Activated CD4-positive, alpha-beta T cell treated with anti-CD3 and anti-CD28 coated beads for 4 hours (primary cell): Measurements from ENCODE around the gene GSTT2B.
"Not testable (repeated sequence)": the region's sequence is repeated elsewhere in the genome, so short reads cannot be mapped to it uniquely, and the experiment has no call there.

Experiments used
- DNase-seq, 2 donors: peaks; one replicate each; pipeline ENCODE4 v3.0.0-alpha.2; 2020

The GSTT2B gene, protein sequence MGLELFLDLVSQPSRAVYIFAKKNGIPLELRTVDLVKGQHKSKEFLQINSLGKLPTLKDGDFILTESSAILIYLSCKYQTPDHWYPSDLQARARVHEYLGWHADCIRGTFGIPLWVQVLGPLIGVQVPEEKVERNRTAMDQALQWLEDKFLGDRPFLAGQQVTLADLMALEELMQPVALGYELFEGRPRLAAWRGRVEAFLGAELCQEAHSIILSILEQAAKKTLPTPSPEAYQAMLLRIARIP

DNA sequence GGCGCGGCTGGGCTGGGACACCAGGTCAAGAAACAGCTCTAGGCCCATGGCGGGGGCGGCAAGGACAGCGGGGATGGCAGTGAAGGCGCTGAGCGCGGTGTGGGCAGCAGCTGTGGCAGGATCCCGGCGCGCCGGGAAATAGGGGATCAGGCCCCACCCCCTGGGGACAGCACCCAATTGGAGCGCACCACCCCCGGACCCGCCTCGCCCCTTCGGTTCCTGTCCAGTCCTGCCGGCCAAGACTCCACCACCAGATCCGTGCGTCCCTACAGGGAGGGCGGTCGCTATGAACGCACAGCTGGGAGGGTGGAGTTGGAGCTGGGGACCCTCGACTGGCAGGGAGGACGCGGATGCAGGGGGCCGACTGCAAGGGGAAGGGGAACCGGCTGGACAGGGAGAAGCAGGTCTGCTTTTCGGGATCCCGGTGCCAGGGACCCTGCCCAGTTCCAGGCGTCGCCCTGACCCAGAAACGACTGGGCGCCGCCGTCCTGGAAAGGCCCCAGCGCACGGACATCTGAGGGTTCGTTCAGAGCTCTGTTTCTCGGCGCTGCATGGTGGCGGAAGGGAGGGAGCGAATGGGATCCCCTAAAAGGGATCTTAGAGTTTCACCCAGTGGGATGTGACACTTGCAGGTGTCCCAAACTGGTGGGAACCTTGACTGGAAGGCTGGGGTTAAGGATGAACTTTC, at the start of gene GSTT2B:
Gene GSTT2B, minus strand, starts transcription at position 112 of the 688 bp plus-strand sequence. Its CDS starts 64 bp downstream, at position 48.
- DNase-seq = not testable (repeated sequence)

DNA sequence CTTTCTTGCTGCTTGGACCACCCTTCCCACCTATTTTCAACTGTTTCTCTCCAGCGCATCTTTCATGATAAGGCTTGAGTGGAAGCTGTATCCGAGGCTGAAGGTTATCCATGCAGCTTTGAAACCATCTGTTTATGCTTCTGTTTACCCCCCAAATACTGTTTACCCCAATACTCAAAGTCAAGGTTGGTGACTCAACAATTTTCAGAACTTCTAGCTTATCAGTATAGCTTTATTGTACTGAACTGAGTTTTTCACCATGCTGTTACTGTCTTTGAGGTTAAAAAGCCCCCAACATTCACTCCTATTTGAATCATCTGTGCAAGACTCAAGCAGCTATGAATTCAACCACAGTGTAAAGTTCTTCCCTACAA, 49.0 kb upstream of the GSTT2B start:
- DNase-seq = no peak

DNA sequence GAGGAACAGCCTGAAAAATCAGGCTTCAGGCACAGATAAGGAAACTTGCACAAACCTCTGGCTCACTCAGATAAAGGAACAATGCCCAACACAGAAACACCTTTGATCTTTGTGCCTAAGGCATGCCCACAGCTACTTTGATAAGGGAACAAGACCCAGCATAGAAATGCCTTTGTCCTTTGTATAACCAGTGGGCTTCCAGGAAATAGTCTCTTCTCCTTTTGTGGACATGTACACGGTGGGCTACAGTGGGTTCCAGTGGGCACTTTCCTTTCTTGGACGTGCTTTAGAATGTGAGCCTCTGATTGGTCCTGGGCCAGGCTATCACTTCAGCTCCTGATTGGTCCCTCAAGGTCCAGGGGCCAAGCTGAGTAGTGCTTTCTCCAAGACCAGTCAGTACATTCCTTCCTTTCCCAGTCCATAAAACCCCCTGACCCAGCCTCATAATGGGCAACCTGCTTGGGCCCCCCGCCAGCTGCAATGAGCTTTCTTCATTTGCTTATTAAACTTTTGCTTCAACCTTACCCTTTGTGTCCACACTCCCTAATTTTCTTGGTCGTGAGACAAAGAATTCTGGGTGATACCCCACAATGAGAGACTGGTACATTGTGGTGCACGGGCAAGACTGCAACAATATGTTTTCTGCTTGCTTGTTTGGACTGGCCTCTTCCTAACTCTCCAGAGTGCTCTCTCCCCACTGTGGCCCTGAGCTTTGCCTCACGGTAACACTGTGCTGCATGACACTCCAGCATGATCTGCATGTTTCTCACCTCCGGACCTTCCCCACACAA, 48.4 kb upstream of the GSTT2B start:
- DNase-seq = no peak

DNA sequence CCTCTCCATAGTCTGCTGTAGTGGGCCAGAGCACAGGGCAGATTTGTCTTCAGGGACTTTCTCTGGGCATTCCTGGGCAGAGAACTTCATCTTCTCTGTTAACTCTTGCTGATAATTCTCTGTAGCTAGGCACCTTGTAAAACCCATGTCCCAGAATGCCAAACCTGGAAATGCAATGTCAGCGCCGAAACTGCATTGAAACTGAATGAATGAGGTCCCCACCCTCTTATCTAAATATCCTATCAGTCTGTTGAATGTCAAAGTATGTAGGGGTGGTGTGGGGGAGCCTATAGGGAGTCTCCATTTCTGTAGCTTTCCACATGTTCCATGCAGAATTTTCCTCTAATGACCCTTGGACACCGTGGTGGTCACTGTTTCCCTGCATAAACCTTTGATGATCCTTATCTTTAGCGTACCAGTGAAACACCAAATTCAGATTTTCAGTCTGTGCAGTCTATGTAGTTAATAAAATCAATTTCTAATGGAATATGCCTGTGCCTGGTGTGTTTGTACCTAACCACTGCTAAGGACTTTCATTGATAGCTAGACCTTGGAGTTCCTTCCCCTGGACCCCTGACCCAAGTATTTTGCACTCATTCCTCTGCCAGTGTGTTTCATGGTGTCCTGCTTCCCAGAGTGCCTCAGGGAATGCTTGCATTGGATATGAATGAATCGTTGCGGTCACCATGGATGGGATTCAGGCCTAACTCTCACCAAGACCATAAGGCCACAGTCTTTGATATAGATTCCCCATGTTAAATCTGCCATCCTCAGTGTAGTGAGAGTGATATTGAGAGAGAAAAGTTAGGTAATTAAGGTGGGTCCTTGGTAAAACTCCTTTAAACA, 47.6 kb upstream of the GSTT2B start:
- no peak for DNase-seq

DNA sequence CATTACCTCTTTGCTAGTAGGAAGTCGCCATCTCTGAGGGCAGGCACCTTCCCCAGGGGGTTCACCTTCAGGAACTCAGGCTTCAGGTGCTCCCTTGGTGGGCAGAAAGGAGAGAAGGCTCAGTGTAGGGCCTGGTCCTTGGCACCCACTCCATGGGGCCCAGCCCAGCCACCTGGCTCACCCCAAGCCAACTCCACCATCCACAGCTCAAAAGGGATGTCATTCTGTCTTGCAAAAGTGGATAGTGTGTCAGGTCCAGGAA, 47.0 kb upstream of the GSTT2B start:
- no peak for DNase-seq

DNA sequence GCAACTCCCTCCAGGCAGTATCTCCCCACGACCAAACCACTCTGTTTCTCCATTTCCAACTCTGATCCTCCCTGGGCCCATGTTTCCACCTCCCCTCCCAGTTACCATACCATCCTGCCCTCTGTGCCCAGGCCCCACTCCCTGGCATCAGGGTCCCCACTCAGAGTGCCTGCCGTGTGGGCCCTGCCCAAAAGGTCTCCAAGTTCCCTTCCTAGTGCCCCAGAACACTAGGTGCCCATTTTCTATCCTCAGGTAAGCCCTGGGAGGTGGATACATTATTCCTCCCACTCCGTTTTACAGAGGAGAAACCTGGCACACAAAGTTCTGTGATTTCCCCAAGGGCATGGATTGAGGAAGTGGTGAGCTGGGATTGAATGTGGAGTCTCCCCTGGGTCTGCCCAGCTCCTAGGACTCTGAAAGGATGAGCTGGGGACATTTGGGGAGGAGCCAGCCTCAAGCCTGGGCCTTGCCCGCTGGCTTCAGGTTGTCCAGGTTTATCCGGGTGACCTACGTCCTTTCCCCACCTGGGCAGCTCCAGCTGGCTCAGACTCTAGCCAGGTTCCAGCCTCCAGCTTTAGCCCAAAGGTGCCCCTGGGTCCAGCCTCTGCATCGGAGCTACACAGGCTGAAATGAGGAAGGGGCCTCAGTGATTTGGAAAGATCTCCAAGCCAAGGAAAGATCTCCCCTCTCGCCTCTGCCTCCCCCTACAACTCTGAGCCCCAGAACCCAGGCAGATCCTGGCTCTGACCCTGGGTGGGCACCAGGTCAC, 46.4 kb upstream of the GSTT2B start:
- DNase-seq = no peak

DNA sequence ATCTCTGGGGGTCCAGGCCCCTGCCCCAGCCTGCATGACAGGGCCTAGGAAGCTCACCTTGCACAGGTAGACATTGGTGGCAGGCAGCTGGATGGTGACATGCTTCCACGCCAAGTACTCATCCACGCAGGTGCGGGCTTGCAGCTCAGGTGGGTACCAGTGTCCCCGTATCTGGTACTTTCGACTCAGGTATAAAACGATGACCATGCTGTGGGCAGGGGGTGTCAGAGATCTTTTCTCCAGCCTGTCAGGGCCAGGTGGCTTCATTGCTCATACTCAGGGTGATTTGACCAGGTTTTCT, 45.9 kb upstream of the GSTT2B start:
- no peak for DNase-seq

DNA sequence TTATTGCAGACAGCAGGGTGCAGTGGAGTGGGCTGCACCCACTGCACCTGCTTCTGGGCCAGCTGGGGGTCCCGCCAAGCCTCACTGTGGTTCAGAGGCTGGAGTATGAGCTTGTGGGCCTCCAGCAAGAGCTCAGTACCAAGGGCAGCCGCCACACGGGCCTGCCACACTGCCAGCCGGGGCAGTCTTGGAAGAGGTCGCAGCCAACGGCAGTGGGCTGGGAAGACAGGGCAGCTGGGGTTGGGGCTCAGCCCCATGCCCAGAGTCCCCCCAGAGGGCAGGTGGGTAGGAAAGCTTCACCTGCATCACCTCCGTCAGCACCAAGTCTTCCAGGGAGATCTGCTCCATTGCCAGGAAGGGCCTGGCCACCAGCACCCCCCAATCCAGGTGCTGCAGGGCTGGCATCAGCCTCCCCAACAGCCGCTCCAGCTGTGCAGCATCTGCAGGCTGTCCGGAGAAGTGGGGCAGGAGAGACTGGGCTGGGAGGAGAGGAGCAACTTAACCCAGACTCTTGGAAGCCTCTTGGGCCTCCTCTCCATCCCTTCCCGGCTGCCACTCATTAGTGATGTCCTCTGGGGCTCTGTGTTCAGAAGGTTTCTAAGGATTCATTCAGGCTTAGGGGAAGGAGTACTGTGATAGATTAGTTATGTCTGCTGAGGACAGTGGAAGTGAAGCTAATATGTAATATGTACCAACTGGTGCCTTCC, 45.4 kb upstream of the GSTT2B start:
- DNase-seq = no peak

DNA sequence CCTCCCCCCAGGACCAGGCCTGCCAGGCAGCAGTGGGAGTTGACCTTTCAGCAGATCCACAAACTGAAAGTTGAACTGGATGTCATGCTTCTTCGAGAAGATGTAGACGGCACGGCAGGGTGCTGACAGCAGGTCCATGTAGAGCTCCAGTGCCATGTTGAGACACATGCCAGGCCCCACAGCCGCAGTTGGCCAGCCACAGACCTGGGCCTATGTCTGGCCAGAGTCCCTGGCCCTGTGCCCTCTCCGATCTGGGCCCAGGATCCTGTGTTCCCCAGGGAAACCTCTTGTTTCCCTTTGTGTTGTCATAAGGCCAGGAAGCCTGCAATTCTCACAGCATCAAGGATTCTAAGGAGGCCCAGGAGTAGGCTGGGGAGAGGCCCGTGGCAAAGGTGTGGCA, 44.2 kb upstream of the GSTT2B start, which contains the start of gene GSTT4:
Gene GSTT4, minus strand, starts transcription at position 253 of the 400 bp plus-strand sequence. Its CDS starts 97 bp downstream, at position 156.
- no peak for DNase-seq

DNA sequence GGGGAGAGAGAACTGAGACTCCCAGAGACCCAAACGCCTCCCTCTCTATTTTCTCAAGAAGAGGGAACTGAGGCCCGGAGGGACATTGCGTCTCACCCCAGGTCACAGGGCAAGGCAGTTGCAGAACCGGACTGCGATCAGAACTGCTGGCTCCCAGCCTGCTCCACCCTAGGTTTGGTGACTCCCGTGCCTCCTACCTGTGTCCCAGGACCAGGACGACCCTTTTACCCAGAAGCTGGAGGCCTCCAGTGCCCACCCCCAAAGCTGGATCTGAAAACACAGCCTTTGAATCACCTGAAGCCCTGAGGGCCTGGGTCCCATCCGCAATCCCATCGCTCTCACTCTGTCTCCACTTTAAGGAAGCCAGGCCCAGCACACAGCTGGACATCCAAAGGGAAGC, 42.9 kb upstream of the GSTT2B start:
- DNase-seq = no peak

DNA sequence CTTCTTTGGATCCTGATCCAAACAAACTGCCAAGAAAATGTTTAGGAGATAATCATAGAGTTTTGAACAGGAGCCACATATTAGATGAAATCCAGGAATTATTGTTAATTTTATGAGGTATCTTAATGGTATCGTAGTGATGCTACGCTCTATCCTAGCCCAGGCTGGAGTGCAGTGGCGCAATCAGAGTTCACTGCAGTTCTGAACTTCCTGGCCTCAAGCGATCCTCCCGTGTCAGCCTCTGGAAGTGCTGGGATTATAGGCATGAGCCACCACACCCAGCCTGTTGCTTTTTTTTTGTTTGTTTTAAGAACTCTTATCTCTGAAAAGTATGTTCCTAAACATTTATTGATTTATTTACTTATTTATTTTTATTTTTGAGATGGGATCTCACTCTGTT, 41.9 kb upstream of the GSTT2B start:
- no peak for DNase-seq

DNA sequence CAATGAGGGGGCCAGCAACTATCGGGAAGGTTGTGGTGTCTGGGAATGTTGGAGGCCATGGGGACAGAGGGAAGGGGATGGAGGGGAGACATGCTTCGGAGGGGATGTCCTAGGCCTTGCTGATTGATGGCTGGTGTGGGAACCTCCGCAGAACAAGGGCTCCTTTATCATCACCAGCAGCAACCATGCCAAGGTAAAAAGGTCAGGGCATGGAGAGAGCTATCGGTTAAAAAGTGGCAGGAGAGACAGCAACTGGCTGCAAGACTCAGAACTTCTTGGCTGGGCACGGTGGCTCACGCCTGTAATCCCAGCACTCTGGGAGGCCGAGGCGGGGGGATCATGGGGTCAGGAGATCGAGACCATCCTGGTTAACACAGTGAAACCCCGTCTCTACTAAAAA, 41.3 kb upstream of the GSTT2B start:
- no peak for DNase-seq

DNA sequence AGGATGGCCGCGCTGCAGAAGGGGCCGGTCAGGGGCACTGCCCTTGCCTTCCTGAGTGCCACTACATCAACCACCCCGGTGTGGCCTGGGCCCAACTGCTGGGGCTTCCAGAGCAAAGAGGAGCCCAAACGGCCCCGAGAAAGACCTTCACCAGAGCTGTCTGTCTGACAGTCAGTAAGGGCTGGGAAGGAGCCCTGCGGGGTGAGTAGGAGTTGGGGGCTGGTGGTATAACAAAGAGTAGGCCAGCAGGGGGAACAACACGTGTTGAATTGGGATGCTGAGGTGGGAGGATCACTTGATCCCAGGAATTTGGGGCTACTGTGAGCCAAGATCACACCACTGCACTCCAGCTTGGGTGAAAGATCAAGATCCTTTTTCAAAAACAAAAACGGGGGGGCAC, 40.3 kb upstream of the GSTT2B start:
- DNase-seq = no peak

DNA sequence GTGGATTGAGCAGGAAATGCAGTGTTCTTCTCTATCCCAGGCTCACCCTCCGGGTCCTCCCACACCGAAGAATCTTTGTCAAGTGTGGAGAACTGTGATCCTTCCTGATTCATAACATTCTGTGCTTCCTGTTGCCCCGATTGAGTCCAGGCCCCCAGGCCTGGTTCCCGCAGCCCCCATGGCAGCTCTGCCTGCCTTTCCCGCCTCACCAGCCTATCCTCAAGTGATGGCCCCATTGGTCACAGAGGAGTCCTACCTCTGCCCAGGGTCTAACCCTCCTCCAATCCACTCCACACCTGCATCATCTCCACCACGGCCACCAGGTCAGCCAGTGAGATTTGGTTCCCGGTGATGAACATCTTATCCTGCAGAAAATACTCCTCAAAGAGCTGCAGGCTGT, 38.8 kb upstream of the GSTT2B start:
- DNase-seq = not testable (repeated sequence)

DNA sequence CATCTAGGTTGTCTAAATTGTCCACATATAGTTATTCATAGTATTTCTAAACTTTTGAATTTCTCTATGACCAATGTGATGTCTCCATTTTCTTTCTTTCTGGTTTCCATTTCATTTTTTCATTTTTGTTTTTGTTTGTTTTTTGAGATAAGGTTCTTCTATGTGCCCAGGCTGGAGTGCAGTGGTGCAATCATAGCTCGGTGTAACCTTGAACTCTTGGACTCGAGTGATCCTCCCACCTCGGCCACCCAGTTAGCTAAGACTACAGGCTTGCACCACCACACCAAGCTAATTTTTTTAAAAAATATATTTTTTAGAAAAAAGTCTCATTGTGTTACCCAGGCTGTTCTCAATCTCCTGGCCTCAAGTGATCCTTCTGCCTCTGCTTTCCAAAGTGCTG, 36.1 kb upstream of the GSTT2B start:
- DNase-seq = no peak

DNA sequence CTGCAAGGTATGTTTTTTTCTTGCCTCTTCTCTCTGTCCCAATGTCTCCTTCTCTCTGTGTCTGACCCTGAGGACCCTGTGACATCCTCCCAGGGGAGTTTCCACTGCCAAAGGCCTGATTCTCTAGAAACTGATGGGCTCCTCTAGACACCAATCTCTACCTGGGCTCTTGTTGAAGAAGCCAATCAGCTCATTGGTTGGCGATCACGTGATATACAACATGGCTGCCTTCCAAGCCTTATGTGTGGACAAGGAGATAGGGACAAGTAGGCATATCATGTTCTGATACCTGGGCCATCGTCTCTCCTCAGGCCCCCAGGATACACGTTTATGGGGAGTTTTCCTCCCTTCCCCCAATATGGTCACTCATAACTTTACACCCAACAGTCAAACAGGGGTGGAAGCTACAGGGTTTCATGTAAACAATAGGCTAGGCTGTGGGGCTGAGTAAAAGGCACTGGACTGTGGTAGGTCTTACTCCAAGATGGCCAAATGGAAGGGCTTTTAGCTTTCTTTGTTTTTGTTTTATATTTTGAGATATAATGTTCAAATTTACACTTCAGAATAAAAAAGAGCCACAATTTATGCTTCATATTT, 32.7 kb upstream of the GSTT2B start:
- not testable (repeated sequence) for DNase-seq

DNA sequence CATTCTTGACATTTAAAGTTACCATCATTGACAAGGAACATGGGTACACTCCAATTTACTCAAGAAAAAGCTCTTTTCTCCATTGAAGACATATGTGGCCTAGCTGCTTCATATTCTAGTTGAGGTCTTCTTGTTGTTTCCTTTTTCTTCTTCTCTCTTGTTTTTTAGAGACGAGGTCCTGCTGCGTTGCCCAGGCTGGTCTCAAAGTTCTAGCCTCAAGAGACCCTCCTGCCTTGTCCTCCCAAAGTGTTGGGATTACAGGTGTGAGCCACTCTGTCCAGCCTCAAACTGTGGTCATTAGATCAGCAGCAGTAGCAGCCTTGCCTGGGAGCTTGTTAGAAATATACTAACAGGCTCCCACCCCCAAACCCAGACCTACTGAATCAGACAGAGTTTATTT, 32.1 kb upstream of the GSTT2B start:
- DNase-seq = not testable (repeated sequence)

DNA sequence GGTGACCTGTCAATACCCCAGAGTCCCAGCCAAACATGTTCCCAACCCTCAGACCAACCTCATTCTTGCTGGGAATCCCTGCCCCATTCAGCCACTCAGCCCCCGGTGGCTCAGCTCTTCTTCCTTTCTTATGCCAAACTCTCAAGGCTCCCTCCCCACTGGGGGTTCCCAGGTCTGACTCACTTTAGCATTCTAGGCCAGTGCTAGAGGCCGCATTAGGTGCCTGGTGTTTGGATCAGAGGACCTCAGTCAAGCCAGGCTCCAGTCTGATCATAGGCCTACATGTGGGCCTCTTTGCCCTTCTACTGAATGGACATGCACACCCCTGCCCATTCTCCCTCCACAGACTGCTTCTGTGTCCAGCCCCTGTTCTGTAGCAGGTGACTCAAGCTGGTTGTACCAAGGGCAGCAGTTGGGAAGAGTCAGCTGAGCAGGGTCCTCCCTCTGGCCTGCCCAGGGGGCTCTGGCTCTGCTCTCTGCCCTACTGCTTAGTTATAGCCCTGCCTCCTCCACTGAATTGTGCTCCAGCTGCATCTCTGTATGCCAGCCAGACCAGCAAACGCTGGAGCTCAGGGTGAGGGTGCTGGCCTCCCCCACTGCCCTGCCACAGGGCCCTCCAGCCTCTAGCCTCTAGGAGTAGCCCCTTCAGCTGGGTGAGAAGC, 28.7 kb upstream of the GSTT2B start:
- DNase-seq = not testable (repeated sequence)

DNA sequence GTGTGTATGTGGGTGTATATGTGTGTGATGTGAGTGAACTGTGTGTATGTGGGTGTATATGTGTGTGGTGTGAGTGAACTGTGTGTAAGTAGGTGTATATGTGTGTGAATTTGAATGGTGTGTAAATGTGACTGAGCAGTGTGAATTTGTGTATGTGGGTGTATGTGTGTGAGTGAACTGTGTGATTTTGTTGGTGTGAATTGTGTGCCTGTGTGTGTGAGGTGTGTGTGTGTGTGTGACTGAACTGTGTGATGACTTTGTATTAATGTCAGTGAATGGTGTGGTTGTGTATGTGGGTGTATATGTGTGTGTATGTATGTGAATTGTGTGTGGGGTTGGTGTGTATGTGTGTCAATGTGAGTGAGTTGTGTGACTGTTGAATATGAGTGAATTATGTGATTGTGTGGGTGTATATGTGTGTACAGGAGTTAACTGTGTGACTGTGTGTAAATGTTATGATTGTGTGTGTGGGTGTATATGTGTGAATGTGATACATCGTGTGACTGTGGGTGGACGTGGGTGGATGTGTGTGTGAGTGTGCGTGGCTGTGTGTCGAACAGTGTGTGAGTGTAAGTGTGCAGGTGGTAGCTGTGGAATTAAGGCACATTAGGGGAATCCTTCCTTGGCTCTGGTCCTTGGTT, 25.7 kb upstream of the GSTT2B start:
- not testable (repeated sequence) for DNase-seq

DNA sequence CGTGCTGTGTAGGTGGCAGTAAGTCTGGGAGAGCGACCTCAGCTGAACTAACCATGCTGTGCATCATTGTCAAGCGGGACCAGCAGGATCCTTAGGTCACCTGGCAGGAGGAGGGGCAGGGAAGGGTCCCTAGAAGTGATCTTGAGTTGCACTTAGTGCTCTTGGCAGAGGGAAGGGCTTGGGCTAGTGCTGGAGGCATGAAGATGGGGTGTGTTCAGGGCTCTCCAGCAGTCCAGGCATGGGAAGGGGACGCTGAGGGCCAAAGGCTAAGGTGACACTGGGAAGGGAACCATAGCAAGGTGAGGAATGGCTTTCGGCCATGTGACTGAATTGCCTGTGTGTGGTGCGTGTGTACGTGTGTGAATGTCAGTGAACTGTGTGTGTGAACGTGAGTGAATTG, 25.1 kb upstream of the GSTT2B start:
- DNase-seq = not testable (repeated sequence)
